Fibroblast of pulmonary artery (primary cell): ENCODE data around the gene SLC29A3.

Experiments used
- DNase-seq: peaks from one replicate; pipeline ENCODE4 v3.0.0-alpha.2; 2010; ENCODE audit warnings: low read depth
- H3K4me3 ChIP-seq: replicated peaks from 2 replicates; pipeline ENCODE4 v1.5.1; 2011; ENCODE audit warnings: low read depth, mild to moderate bottlenecking, control low read depth, low read length, moderate library complexity
- CTCF ChIP-seq: IDR thresholded peaks from 2 replicates; pipeline ENCODE4 v1.5.1; 2011; ENCODE audit warnings: mild to moderate bottlenecking, control low read depth, low read length, inconsistent platforms; ENCODE audit errors: missing control alignments

The SLC29A3 gene

GRCh38 chr10:71324743-71325142, 5.7 kb downstream of the SLC29A3 start:
- DNase-seq, result no peak
- no peak for TF ChIP-seq CTCF
- H3K4me3 ChIP-seq, result no peak overlapping the region

GRCh38 chr10:71325267-71325666, 6.2 kb downstream of the SLC29A3 start:
- no peak overlapping the region for H3K4me3 ChIP-seq
- no peak for DNase-seq
- no peak for TF ChIP-seq CTCF

- H3K4me3 ChIP-seq, result no peak overlapping the region
- TF ChIP-seq CTCF, result no peak
- no peak for DNase-seq
Measured at GRCh38 chr10:71326464-71326881, 7.4 kb downstream of the SLC29A3 start.

GRCh38 chr10:71330789-71331404, 11.8 kb downstream of the SLC29A3 start:
- DNase-seq, result no peak
- no peak for TF ChIP-seq CTCF

GRCh38 chr10:71331736-71332135, 12.7 kb downstream of the SLC29A3 start:
- DNase-seq, result no peak
- TF ChIP-seq CTCF, result no peak
- no peak overlapping the region for H3K4me3 ChIP-seq

More at GRCh38 chr10:71330789-71331404, 11.8 kb downstream of the SLC29A3 start:
- H3K4me3 ChIP-seq, result no peak overlapping the region

- DNase-seq, result no peak
- no peak overlapping the region for H3K4me3 ChIP-seq
- TF ChIP-seq CTCF, result no peak
Measured at GRCh38 chr10:71332466-71332865, 13.4 kb downstream of the SLC29A3 start.
